HuH-7 (cell line): ENCODE measurements around the gene CMPK1.

Experiments
- DNase-seq: peaks from one replicate; pipeline ENCODE4 v3.0.0; 2011; ENCODE audit warnings: low spot score

Gene CMPK1

DNA sequence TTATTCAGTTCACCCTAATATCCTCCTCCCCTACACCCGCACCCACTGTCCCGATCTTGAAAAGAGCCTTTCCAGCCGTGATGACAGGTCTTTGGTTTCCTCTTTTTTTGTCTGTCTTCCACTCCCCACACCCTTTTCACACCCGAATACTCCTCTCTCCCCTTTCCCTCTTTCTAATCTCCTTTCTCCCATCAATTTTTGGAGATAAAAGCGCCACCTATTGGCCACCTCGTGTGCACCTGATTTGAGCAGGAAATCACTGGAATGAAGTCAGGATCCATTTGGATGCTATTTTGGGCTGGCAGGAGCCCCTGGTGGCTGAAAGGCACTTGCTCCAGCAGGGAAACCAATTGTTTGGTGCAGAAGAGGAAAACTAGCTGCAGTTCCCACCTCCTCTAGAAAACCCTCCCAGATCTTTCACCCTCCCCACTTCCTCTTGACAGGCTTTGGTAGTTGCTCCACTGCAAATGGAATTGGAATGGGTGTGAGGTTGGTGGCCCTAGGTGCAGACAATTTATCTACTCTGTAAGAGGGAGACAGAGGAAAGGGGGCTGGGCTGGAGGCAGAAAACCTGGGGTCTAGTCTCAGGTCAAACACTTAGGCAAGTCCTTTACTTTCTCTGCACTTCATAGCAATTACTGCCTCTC, 90.9 kb downstream of the CMPK1 start:
- DNase-seq: peak; percentile 67
